Neural progenitor cell (in vitro differentiated cells): ENCODE data around the gene OCEL1.

Experiments
- CTCF ChIP-seq: fragments of 200-600 bp; sonication (generic); IDR thresholded peaks from 2 replicates; pipeline ENCODE4 v1.5.1; 2017; ENCODE audit warnings: antibody characterized with exemption, mild to moderate bottlenecking
- EZH2 ChIP-seq: fragments of 200-600 bp; sonication (generic); IDR thresholded peaks from 2 replicates; pipeline ENCODE4 v1.6.1; 2017; ENCODE audit warnings: antibody characterized with exemption, mild to moderate bottlenecking, moderate library complexity
- EZH2phosphoT487 ChIP-seq: fragments of 200-600 bp; sonication (generic); IDR thresholded peaks from 2 replicates; pipeline ENCODE4 v1.6.1; 2017; ENCODE audit warnings: antibody characterized with exemption

GRCh38 chr19:17243830-17244617, 18.0 kb downstream of the OCEL1 start:
- TF ChIP-seq CTCF (no peak), EZH2phosphoT487 (no peak), EZH2 (no peak)
